ENCODE measurements around the gene FRMD3.
"Not testable (repeated sequence)": the region's sequence is repeated elsewhere in the genome, so short reads cannot be mapped to it uniquely, and the experiment has no call there.

Gene FRMD3

GRCh38 chr9:83526901-83527300, 11.3 kb downstream of the FRMD3 start:
- in situ Hi-C loops (cut with MboI; ENCODE audit: low sequenced_read_pairs) = loop anchor here (25.0 kb wide), 1 partner anchor 190 kb away; no protein-coding TSS in a partner anchor

- in situ Hi-C loops (cut with MboI; ENCODE audit: low sequenced_read_pairs) = loop anchor here (25.0 kb wide), 1 partner anchor 189 kb away; no protein-coding TSS in a partner anchor
These were observed 12.0 kb downstream of the FRMD3 start for GRCh38 chr9:83526211-83526610.

- in situ Hi-C loops (cut with MboI; ENCODE audit: low sequenced_read_pairs) = no loop called here
These were observed 14.5 kb downstream of the FRMD3 start for GRCh38 chr9:83523684-83524083.

- in situ Hi-C loops (cut with MboI; ENCODE audit: low sequenced_read_pairs) = no loop called here
These were observed 16.8 kb downstream of the FRMD3 start for GRCh38 chr9:83521411-83521810.

- in situ Hi-C loops (cut with MboI; ENCODE audit: low sequenced_read_pairs) = no loop called here
These were observed 17.2 kb downstream of the FRMD3 start for GRCh38 chr9:83521011-83521410.

GRCh38 chr9:83520292-83520691, 17.9 kb downstream of the FRMD3 start:
- in situ Hi-C loops (cut with MboI; ENCODE audit: low sequenced_read_pairs) = no loop called here

GRCh38 chr9:83517980-83518379, 20.2 kb downstream of the FRMD3 start:
- in situ Hi-C loops (cut with MboI; ENCODE audit: low sequenced_read_pairs) = not testable (repeated sequence)

GRCh38 chr9:83514767-83515166, 23.4 kb downstream of the FRMD3 start:
- in situ Hi-C loops (cut with MboI; ENCODE audit: low sequenced_read_pairs) = no loop called here

GRCh38 chr9:83512621-83513020, 25.6 kb downstream of the FRMD3 start:
- in situ Hi-C loops (cut with MboI; ENCODE audit: low sequenced_read_pairs) = no loop called here

- in situ Hi-C loops (cut with MboI; ENCODE audit: low sequenced_read_pairs) = no loop called here
These were observed 27.1 kb downstream of the FRMD3 start for GRCh38 chr9:83511051-83511450.

GRCh38 chr9:83509402-83509801, 28.8 kb downstream of the FRMD3 start:
- in situ Hi-C loops (cut with MboI; ENCODE audit: low sequenced_read_pairs) = no loop called here

GRCh38 chr9:83508067-83508466, 30.1 kb downstream of the FRMD3 start:
- in situ Hi-C loops (cut with MboI; ENCODE audit: low sequenced_read_pairs) = no loop called here

GRCh38 chr9:83505282-83505681, 32.9 kb downstream of the FRMD3 start:
- in situ Hi-C loops (cut with MboI; ENCODE audit: low sequenced_read_pairs) = no loop called here

GRCh38 chr9:83503866-83504265, 34.3 kb downstream of the FRMD3 start:
- in situ Hi-C loops (cut with MboI; ENCODE audit: low sequenced_read_pairs) = no loop called here

GRCh38 chr9:83501565-83501964, 36.6 kb downstream of the FRMD3 start:
- in situ Hi-C loops (cut with MboI; ENCODE audit: low sequenced_read_pairs) = no loop called here

- in situ Hi-C loops (cut with MboI; ENCODE audit: low sequenced_read_pairs) = no loop called here
These were observed 40.8 kb downstream of the FRMD3 start for GRCh38 chr9:83497441-83497840.

GRCh38 chr9:83491995-83492394, 46.2 kb downstream of the FRMD3 start:
- in situ Hi-C loops (cut with MboI; ENCODE audit: low sequenced_read_pairs) = no loop called here

- in situ Hi-C loops (cut with MboI; ENCODE audit: low sequenced_read_pairs) = no loop called here
These were observed 46.8 kb downstream of the FRMD3 start for GRCh38 chr9:83491413-83491812.

GRCh38 chr9:83489961-83490360, 48.2 kb downstream of the FRMD3 start:
- in situ Hi-C loops (cut with MboI; ENCODE audit: low sequenced_read_pairs) = no loop called here

- in situ Hi-C loops (cut with MboI; ENCODE audit: low sequenced_read_pairs) = no loop called here
These were observed 53.2 kb downstream of the FRMD3 start for GRCh38 chr9:83484990-83485389.

- in situ Hi-C loops (cut with MboI; ENCODE audit: low sequenced_read_pairs) = no loop called here
These were observed 55.0 kb downstream of the FRMD3 start for GRCh38 chr9:83483223-83483622.

GRCh38 chr9:83479765-83480164, 58.4 kb downstream of the FRMD3 start:
- in situ Hi-C loops (cut with MboI; ENCODE audit: low sequenced_read_pairs) = no loop called here

GRCh38 chr9:83477571-83477970, 60.6 kb downstream of the FRMD3 start:
- in situ Hi-C loops (cut with MboI; ENCODE audit: low sequenced_read_pairs) = no loop called here

- in situ Hi-C loops (cut with MboI; ENCODE audit: low sequenced_read_pairs) = no loop called here
These were observed 61.1 kb downstream of the FRMD3 start for GRCh38 chr9:83477120-83477519.
